Fibroblast of villous mesenchyme (primary cell): ENCODE data around the gene FBXW11. TPM values are rescaled to one million over a fixed set of nuclear protein-coding genes. Genes with fewer than 3 reads are reported as not detected.

Experiments
- DNase-seq: peaks from one replicate; pipeline ENCODE4 v3.0.0-alpha.2; 2010; ENCODE audit warnings: low read depth
- H3K4me3 ChIP-seq: 2 replicates; pipeline ENCODE4 v1.5.1; 2011; ENCODE audit warnings: low read depth, mild to moderate bottlenecking, low read length
- CTCF ChIP-seq: IDR thresholded peaks from 2 replicates; pipeline ENCODE4 v1.5.1; 2012; ENCODE audit warnings: low read depth, mild to moderate bottlenecking, low read length; ENCODE audit not compliant: insufficient read depth
- total RNA-seq: library from RNA; depleted of rRNA; stranded (reverse); fragments of >200 nt; gene quantifications from 2 replicates; pipeline ENCODE4 v1.2.3, GENCODE V29; 2012

The FBXW11 gene
- total RNA-seq, 1 donor = 112 TPM

GRCh38 chr5:171848006-171848405, 158.4 kb downstream of the FBXW11 start:
- no peak for TF ChIP-seq CTCF
- no peak overlapping the region for H3K4me3 ChIP-seq
- DNase-seq = no peak

GRCh38 chr5:171847026-171847425, 159.4 kb downstream of the FBXW11 start:
- no peak overlapping the region for H3K4me3 ChIP-seq
- no peak for TF ChIP-seq CTCF
- DNase-seq = no peak

GRCh38 chr5:171846323-171846722, 160.1 kb downstream of the FBXW11 start:
- DNase-seq = no peak
- no peak for TF ChIP-seq CTCF

GRCh38 chr5:171845857-171846256, 160.6 kb downstream of the FBXW11 start:
- no peak overlapping the region for H3K4me3 ChIP-seq
- no peak for DNase-seq
- no peak for TF ChIP-seq CTCF

More at GRCh38 chr5:171846323-171846722, 160.1 kb downstream of the FBXW11 start:
- H3K4me3 ChIP-seq = no peak overlapping the region

- no peak overlapping the region for H3K4me3 ChIP-seq
- DNase-seq = no peak
- TF ChIP-seq CTCF = no peak
Measured at GRCh38 chr5:171845040-171845630, 161.3 kb downstream of the FBXW11 start.

GRCh38 chr5:171842777-171843328, 163.6 kb downstream of the FBXW11 start:
- H3K4me3 ChIP-seq = no peak overlapping the region
- no peak for TF ChIP-seq CTCF
- DNase-seq = no peak
